H1 (cell line): Measurements from ENCODE around the gene TRIM62. TPM values are rescaled to one million over a fixed set of nuclear protein-coding genes. Genes with fewer than 3 reads are reported as not detected.

Experiments used
- CTCF ChIA-PET: fragments of 300-600 bp; sonication (Branson Sonifier 250); formaldehyde crosslinking; loops from one replicate; lab custom pipeline; 2021; ENCODE audit not compliant: partially characterized antibody; lab: Charles Lee
- POLR2A ChIA-PET: fragments of 300-600 bp; sonication (Branson Sonifier 250); formaldehyde crosslinking; loops from one replicate; lab custom pipeline; 2021; ENCODE audit warnings: inconsistent platforms; ENCODE audit not compliant: partially characterized antibody; lab: Charles Lee
- DNase-seq, 2 experiments: peaks; one replicate each; pipeline versions ENCODE4 v3.0.0 to v3.0.0-alpha.2; 2010 to 2022; ENCODE audit warnings: low spot score in 2 of 2, low read depth in 1 of 2, mixed read lengths in 1 of 2
- FAIRE-seq: peaks from 2 replicates; lab custom pipeline; 2011; peaks lifted over from hg19 to GRCh38; lab: Jason Lieb, UNC
- H2AFZ ChIP-seq: 2 replicates; pipeline ENCODE4 v1.8.1; 2012; ENCODE audit warnings: low read length, inconsistent platforms
- H2AK5ac ChIP-seq: 2 replicates; pipeline ENCODE4 v1.6.1; 2013; ENCODE audit warnings: low read depth, low read length
- H2BK120ac ChIP-seq: replicated peaks from 2 replicates; pipeline ENCODE3; 2013; ENCODE audit warnings: low read depth, low read length, inconsistent platforms
- H2BK12ac ChIP-seq: 2 replicates; pipeline ENCODE4 v1.6.1; 2013; ENCODE audit warnings: low read depth, low read length
- H2BK15ac ChIP-seq: 2 replicates; pipeline ENCODE4 v1.6.1; 2013; ENCODE audit warnings: low read length
- H2BK20ac ChIP-seq: 2 replicates; pipeline ENCODE4 v1.6.1; 2013; ENCODE audit warnings: low read length
- H2BK5ac ChIP-seq: 2 replicates; pipeline ENCODE4 v1.6.1; 2013; ENCODE audit warnings: low read depth, low read length
- H3K14ac ChIP-seq: 2 replicates; pipeline ENCODE4 v1.6.1; 2013; ENCODE audit warnings: inconsistent platforms; ENCODE audit not compliant: insufficient read length
- H3K18ac ChIP-seq: 2 replicates; pipeline ENCODE4 v1.6.1; 2013; ENCODE audit warnings: low read length; ENCODE audit errors: extremely low read depth
- H3K23ac ChIP-seq: 2 replicates; pipeline ENCODE4 v1.6.1; 2013; ENCODE audit warnings: inconsistent platforms; ENCODE audit not compliant: insufficient read length
- H3K23me2 ChIP-seq: 2 replicates; pipeline ENCODE4 v1.6.1; 2013; ENCODE audit warnings: low read depth, low read length
- H3K27ac ChIP-seq: 2 replicates; pipeline ENCODE4 v1.6.1; 2011; ENCODE audit warnings: low read depth, low read length, inconsistent platforms
- H3K27me3 ChIP-seq, 4 experiments: replicated peaks in 1 of 4; 1 replicate in 1 of 4; 2 replicates in 3 of 4; pipeline versions ENCODE4 v1.6.1 to v1.8.1; 2011 to 2013; ENCODE audit warnings: low read length in 3 of 4, mild to moderate bottlenecking in 3 of 4, inconsistent platforms in 2 of 4, mixed read lengths in 2 of 4, moderate library complexity in 1 of 4; ENCODE audit not compliant: control insufficient read depth in 3 of 4, insufficient read depth in 3 of 4; ENCODE audit errors: extremely low read depth in 1 of 4
- H3K36me3 ChIP-seq, 4 experiments: 2 replicates each; pipeline versions ENCODE4 v1.6.1 to v1.8.1; 2011 to 2013; ENCODE audit warnings: mild to moderate bottlenecking in 4 of 4, low read length in 3 of 4, moderate library complexity in 2 of 4, control low read depth in 1 of 4, inconsistent platforms in 1 of 4; ENCODE audit not compliant: insufficient read depth in 4 of 4, control insufficient read depth in 2 of 4
- H3K4ac ChIP-seq: replicated peaks from 2 replicates; pipeline ENCODE3; 2013; ENCODE audit warnings: low read length, low read depth, mixed read lengths, inconsistent platforms; ENCODE audit not compliant: insufficient read length
- H3K4me1 ChIP-seq, 4 experiments: replicated peaks in 1 of 4; 1 replicate in 1 of 4; 2 replicates in 3 of 4; pipeline versions ENCODE4 v1.6.1 to v1.8.1; 2011 to 2013; ENCODE audit warnings: low read length in 3 of 4, inconsistent platforms in 2 of 4, mixed read lengths in 1 of 4; ENCODE audit not compliant: insufficient read depth in 4 of 4, control insufficient read depth in 3 of 4
- H3K4me2 ChIP-seq, 2 experiments: 2 replicates each; pipeline versions ENCODE4 v1.6.1 to v1.8.1; 2011 to 2013; ENCODE audit warnings: low read depth in 2 of 2, low read length in 2 of 2, control low read depth in 1 of 2, inconsistent platforms in 1 of 2, mild to moderate bottlenecking in 1 of 2; ENCODE audit not compliant: insufficient read depth in 1 of 2
- H3K4me3 ChIP-seq, 4 experiments: fragments of 200-600, 300-600 bp in 1 of 4; sonication (generic), shearing (Covaris generic), sonication (Bioruptor Twin) in 1 of 4; 2 replicates each; pipeline versions ENCODE4 v1.5.1 to v1.8.1; 2011 to 2016; ENCODE audit warnings: low read length in 4 of 4, low read depth in 3 of 4, control low read depth in 2 of 4, inconsistent platforms in 2 of 4, mild to moderate bottlenecking in 2 of 4, mixed read lengths in 1 of 4, moderate library complexity in 1 of 4; ENCODE audit not compliant: insufficient read depth in 2 of 4; ENCODE audit errors: extremely low read depth in 1 of 4
- H3K56ac ChIP-seq: replicated peaks from 2 replicates; pipeline ENCODE3; 2013; ENCODE audit warnings: low read depth, mild to moderate bottlenecking, mixed read lengths, low read length, inconsistent platforms; ENCODE audit not compliant: insufficient read length
- H3K79me1 ChIP-seq: 2 replicates; pipeline ENCODE4 v1.6.1; 2013; ENCODE audit warnings: low read depth, low read length, control low read depth
- H3K79me2 ChIP-seq, 2 experiments: 2 replicates each; pipeline versions ENCODE4 v1.6.1 to v1.8.1; 2012 to 2013; ENCODE audit warnings: low read length in 2 of 2, mild to moderate bottlenecking in 2 of 2, inconsistent platforms in 1 of 2; ENCODE audit not compliant: insufficient read depth in 2 of 2, control insufficient read depth in 1 of 2
- H3K9ac ChIP-seq, 4 experiments: replicated peaks in 1 of 4; 1 replicate in 1 of 4; 2 replicates in 3 of 4; pipeline versions ENCODE4 v1.6.1 to v1.8.1; 2011 to 2013; ENCODE audit warnings: low read depth in 3 of 4, low read length in 3 of 4, control low read depth in 2 of 4, mild to moderate bottlenecking in 2 of 4, moderate library complexity in 2 of 4, inconsistent platforms in 1 of 4; ENCODE audit errors: extremely low read depth in 1 of 4
- H3K9me3 ChIP-seq, 2 experiments: 2 replicates each; pipeline versions ENCODE4 v1.6.1 to v1.8.1; 2012 to 2013; ENCODE audit warnings: mild to moderate bottlenecking in 2 of 2, moderate library complexity in 2 of 2, control low read depth in 1 of 2, inconsistent platforms in 1 of 2, low read depth in 1 of 2, low read length in 1 of 2, mixed read lengths in 1 of 2; ENCODE audit not compliant: insufficient read depth in 2 of 2
- H4K20me1 ChIP-seq, 2 experiments: replicated peaks in 1 of 2; 2 replicates each; pipeline versions ENCODE3 to v1.8.1; 2011 to 2013; ENCODE audit warnings: inconsistent platforms in 2 of 2, low read length in 2 of 2, mild to moderate bottlenecking in 1 of 2; ENCODE audit not compliant: insufficient read depth in 2 of 2, control insufficient read depth in 1 of 2
- H4K5ac ChIP-seq: 2 replicates; pipeline ENCODE4 v1.6.1; 2013; ENCODE audit warnings: low read length, low read depth, mixed read lengths, inconsistent platforms; ENCODE audit not compliant: insufficient read length
- H4K8ac ChIP-seq: 2 replicates; pipeline ENCODE4 v1.8.0; 2013; ENCODE audit warnings: mild to moderate bottlenecking, moderate library complexity, low read length, inconsistent platforms; ENCODE audit not compliant: insufficient read depth; ENCODE audit errors: extremely low read depth
- H4K91ac ChIP-seq: replicated peaks from 2 replicates; pipeline ENCODE3; 2013; ENCODE audit warnings: low read length, mixed read lengths, inconsistent platforms; ENCODE audit not compliant: insufficient read length
- CHD1 ChIP-seq: IDR thresholded peaks from 2 replicates; pipeline ENCODE4 v1.6.1; 2012; ENCODE audit warnings: low read depth, low read length, improper control_type of control experiment
- CTBP2 ChIP-seq: IDR thresholded peaks from 2 replicates; pipeline ENCODE4 v1.7.0; 2011; ENCODE audit warnings: borderline replicate concordance, mild to moderate bottlenecking, moderate library complexity, mixed read lengths, low read length; ENCODE audit not compliant: insufficient read depth, insufficient read length
- EP300 ChIP-seq, 2 experiments: IDR thresholded peaks; 1 replicate in 1 of 2; 2 replicates in 1 of 2; pipeline ENCODE4 v1.6.1; 2011 to 2012; ENCODE audit warnings: low read depth in 2 of 2, low read length in 2 of 2, mild to moderate bottlenecking in 2 of 2, borderline replicate concordance in 1 of 2, inconsistent platforms in 1 of 2, moderate library complexity in 1 of 2
- FOSL1 ChIP-seq: IDR thresholded peaks from 2 replicates; pipeline ENCODE4 v1.6.1; 2011; ENCODE audit warnings: mild to moderate bottlenecking, low read depth, low read length, moderate library complexity; ENCODE audit not compliant: insufficient read depth
- GTF2F1 ChIP-seq: IDR thresholded peaks from 2 replicates; pipeline ENCODE4 v1.6.1; 2012; ENCODE audit warnings: low read depth, low read length, improper control_type of control experiment, borderline replicate concordance
- HDAC6 ChIP-seq: IDR thresholded peaks from one replicate; pipeline ENCODE4 v1.7.1; 2012; ENCODE audit warnings: low read depth, mild to moderate bottlenecking, inconsistent platforms, low read length, moderate library complexity
- JUND ChIP-seq: IDR thresholded peaks from 2 replicates; pipeline ENCODE4 v1.6.1; 2011; ENCODE audit warnings: mild to moderate bottlenecking, improper control_type of control experiment, low read length
- MAFK ChIP-seq: IDR thresholded peaks from 2 replicates; pipeline ENCODE4 v1.6.1; 2012; ENCODE audit warnings: low read depth, mild to moderate bottlenecking, improper control_type of control experiment, low read length
- POLR2AphosphoS5 ChIP-seq: IDR thresholded peaks from 2 replicates; pipeline ENCODE4 v1.6.1; 2011; ENCODE audit warnings: low read depth, low read length
- POU5F1 ChIP-seq: IDR thresholded peaks from 2 replicates; pipeline ENCODE4 v1.6.1; 2011; ENCODE audit warnings: low read depth, mild to moderate bottlenecking, low read length, moderate library complexity
- RBBP5 ChIP-seq: IDR thresholded peaks from 2 replicates; pipeline ENCODE4 v1.7.1; 2012; ENCODE audit warnings: low read depth, mild to moderate bottlenecking, inconsistent platforms, low read length, moderate library complexity, borderline replicate concordance
- SP1 ChIP-seq: IDR thresholded peaks from 2 replicates; pipeline ENCODE4 v1.6.1; 2011; ENCODE audit warnings: low read depth, low read length
- SRF ChIP-seq: IDR thresholded peaks from 2 replicates; pipeline ENCODE4 v1.6.1; 2011; ENCODE audit warnings: mild to moderate bottlenecking, low read depth, low read length, moderate library complexity
- YY1 ChIP-seq: IDR thresholded peaks from 2 replicates; pipeline ENCODE4 v1.6.1; 2011; ENCODE audit warnings: low read depth, mild to moderate bottlenecking, low read length
- WGBS, 2 experiments: shearing (Covaris generic) in 1 of 2; methylation state at CpG; one replicate each; pipeline versions ENCODE4 v1.1.6 to v1.1.7; 2013 to 2015; ENCODE audit warnings: low lambda C conversion rate in 2 of 2, mixed read lengths in 2 of 2, inconsistent platforms in 1 of 2, low coverage in 1 of 2, missing lambda C conversion rate in 1 of 2; ENCODE audit not compliant: insufficient replicate concordance in 2 of 2, insufficient coverage in 1 of 2, insufficient read length in 1 of 2; ENCODE audit errors: extremely low coverage in 1 of 2, missing lambda C conversion rate in 1 of 2; 5-methylcytosine and 5-hydroxymethylcytosine counted together
- polyA plus RNA-seq, 7 experiments: library from polyadenylated mRNA; depleted of rRNA in 3 of 7; stranded (reverse) in 5 of 7; unstranded in 2 of 7; fragments of >200 nt in 5 of 7; fragments of 200-250 nt in 2 of 7; gene quantifications; 1 replicate in 5 of 7; 2 replicates in 1 of 7; 4 replicates in 1 of 7; pipeline versions ENCODE4 v1.2.1 to v1.2.3, GENCODE V29; 2011 to 2013; ENCODE audit warnings: missing spikeins in 2 of 7, mixed read lengths in 2 of 7
- total RNA-seq: library from RNA; stranded (reverse); fragmentation: NEBNext Ultra II Directional; extraction: Animal tissue kit (Norgen Biotek cat#: 25700); gene quantifications from 2 replicates; pipeline ENCODE4 v1.2.1, GENCODE V29; 2021

Gene TRIM62
- total and polyA plus RNA-seq, 2 of the 8 experiments (the other 6 are each of a cell fraction or from before 2014, with no cell fraction given) = 6.3 to 10.8 TPM

GRCh38 chr1:33186936-33187335, 5.1 kb upstream of the TRIM62 start:
- H2BK12ac ChIP-seq = no peak overlapping the region
- WGBS, 2 experiments = 90% methylated on average over 1 of the region's 1 CpG; no CpG with 5 or more reads in 1 of the 2 experiments
- no peak overlapping the region for H3K23ac ChIP-seq
- POLR2A ChIA-PET = interaction anchor here (0.5 kb wide), 1 partner anchor 732 kb away, joined by 3 read pairs; no protein-coding TSS in a partner anchor
- H4K20me1 ChIP-seq = no peaks in the 10 kb centered on the region
- H4K8ac ChIP-seq = no peak overlapping the region
- H3K4ac ChIP-seq = no peak overlapping the region
- H3K14ac ChIP-seq = no peak overlapping the region
- H4K5ac ChIP-seq = no peak overlapping the region
- no peak overlapping the region for H2BK5ac ChIP-seq
- H3K36me3 ChIP-seq = no peaks in the 10 kb centered on the region
- H2BK15ac ChIP-seq = no peak overlapping the region
- peaks cover 6% of the 10 kb centered on the region for H3K23me2 ChIP-seq
- FAIRE-seq (no peak), DNase-seq (no peak)
- no peak overlapping the region for H2BK120ac ChIP-seq
- no peak overlapping the region for H3K9ac ChIP-seq
- peaks cover 0 to 11% (median 7%) of the 10 kb centered on the region in 4 experiments; a peak in 5 of 7 replicates for H3K4me1 ChIP-seq
- H3K56ac ChIP-seq = no peak overlapping the region
- H3K4me3 ChIP-seq = no peak overlapping the region
- H3K18ac ChIP-seq = no peak overlapping the region
- H3K27me3 ChIP-seq = 0 out of 7 replicates have a peak, but pooled peaks cover 0 to 2% (median under 1%) of the 10 kb centered on the region in 4 experiments
- no peak overlapping the region for H2AK5ac ChIP-seq
- no peak overlapping the region for H3K4me2 ChIP-seq
- H2BK20ac ChIP-seq = no peak overlapping the region
- H3K79me2 ChIP-seq = no peaks in the 10 kb centered on the region
- H2AFZ ChIP-seq = no peak overlapping the region
- CTCF ChIA-PET = interaction anchor here (1.2 to 2.7 kb wide), 3 partner anchors 11 to 49 kb away, joined by 3 to 10 read pairs (median 5); no protein-coding TSS in a partner anchor
- no peaks in the 10 kb centered on the region for H3K9me3 ChIP-seq
- H4K91ac ChIP-seq = no peak overlapping the region
- H3K79me1 ChIP-seq = no peaks in the 10 kb centered on the region
- H3K27ac ChIP-seq = no peak overlapping the region
- no peak for TF ChIP-seq HDAC6
- no peak for TF ChIP-seq MAFK
- no peak for TF ChIP-seq POLR2AphosphoS5
- no peak for TF ChIP-seq CHD1
- TF ChIP-seq EP300 (IDR thresholded peaks at IDR 0.05; ENCODE audit: borderline replicate concordance in 1 of 2, low read depth in 2 of 2, low read length in 2 of 2) = no peak
- TF ChIP-seq JUND = no peak
- no peak for TF ChIP-seq SRF
- TF ChIP-seq GTF2F1 = no peak
- TF ChIP-seq POU5F1 = no peak
- TF ChIP-seq FOSL1 = no peak
- no peak for TF ChIP-seq SP1
- no peak for TF ChIP-seq CTBP2
- no peak for TF ChIP-seq RBBP5
- no peak for TF ChIP-seq YY1
